ENCODE results near the gene SLC25A26.

SLC25A26 gene

DNA sequence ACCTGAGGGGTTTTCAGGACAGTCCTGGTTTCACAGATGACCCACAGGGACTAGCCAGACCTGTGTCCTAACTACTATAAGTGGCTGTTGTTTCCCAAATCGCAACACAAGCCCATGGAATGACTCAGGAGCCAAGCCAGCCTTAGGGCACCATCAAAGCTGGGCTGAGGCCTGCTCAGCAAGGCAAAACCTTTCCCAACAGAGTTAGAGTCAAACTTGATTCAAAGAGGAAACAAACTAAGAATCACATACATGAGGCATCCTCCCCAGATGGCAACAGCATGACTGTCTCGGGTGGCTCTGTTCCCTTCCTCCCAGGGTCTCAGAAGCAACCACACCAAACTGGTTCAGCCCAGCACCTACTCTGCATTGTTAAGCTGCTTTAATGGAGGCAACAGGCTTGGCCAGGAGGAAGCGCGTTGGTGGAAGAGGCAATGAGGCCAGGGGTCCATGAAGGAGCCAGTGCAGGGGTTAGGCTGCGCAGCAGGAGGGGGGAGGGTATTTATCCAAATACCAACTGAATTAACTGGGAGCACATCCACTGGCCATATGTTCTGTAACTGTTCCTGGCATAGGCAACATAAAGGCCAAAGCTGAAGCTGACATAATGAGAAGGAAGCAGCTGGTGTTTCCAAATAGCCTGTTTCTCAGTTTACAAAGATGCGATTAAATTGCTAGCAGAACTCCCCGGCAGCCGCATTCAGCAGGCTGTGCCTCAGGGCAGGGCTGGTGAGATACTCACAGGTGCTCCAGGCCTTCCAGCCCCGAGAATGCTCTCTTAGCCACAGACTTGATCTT, 177.6 kb downstream of the SLC25A26 start:
- peak; percentile 33 for DNase-seq

- DNase-seq: no peak
Measured at GRCh38 chr3:66399529-66400232, 178.9 kb downstream of the SLC25A26 start.

DNA sequence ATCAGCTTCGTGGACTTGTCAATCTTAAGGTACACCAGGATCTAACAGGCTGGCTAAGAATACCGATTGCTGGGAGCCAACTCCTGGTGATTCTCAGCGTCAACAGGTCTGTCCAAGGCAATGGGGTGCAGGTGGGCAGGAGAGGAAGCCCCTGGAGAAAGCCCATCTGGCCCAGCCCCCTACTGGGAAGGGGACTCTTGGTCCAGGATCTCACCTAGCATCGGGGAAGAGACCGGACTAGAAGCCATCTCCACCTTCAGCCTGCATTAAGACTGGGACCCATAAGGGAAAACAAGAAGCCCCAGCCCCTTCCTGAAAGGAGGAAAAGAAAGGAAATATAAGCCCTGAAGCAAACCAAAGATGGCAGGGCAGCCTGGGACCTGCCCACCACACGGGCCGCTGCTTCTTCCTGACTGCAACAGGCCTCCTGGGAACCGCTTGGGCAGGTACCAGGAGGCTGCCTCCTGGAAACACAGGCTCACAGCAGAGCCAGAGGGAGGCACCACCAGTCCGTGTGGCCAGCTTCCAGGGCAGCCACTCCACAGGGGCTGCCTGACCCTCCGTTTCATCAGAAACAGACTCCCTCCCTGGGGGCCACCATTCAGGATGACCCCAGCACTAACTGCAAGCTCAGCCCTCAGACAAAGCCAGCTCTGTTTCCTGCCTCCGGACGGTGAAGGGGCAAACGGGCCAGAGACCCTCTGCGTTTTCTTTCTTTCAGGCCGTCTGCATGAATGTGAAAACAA, 179.8 kb downstream of the SLC25A26 start:
- DNase-seq: no peak

DNA sequence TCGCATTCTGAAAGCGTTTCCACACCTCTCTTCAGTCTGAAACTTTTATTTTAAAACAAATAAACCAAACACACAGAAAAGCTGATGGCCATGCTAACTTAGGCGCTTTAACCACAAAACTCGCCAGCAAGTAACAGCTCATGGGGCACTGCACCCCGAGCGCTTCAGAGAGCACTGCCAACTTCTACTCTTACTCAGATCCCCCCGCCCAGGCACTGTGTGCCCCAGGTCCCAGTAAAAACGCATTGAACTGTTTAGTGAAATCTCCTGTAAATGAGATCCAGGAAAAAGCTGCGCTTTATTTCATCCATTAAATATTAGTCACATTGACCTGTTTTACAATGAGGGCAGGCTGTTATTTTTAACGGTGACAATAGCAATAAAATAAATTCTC, 180.4 kb downstream of the SLC25A26 start:
- DNase-seq: no peak

DNA sequence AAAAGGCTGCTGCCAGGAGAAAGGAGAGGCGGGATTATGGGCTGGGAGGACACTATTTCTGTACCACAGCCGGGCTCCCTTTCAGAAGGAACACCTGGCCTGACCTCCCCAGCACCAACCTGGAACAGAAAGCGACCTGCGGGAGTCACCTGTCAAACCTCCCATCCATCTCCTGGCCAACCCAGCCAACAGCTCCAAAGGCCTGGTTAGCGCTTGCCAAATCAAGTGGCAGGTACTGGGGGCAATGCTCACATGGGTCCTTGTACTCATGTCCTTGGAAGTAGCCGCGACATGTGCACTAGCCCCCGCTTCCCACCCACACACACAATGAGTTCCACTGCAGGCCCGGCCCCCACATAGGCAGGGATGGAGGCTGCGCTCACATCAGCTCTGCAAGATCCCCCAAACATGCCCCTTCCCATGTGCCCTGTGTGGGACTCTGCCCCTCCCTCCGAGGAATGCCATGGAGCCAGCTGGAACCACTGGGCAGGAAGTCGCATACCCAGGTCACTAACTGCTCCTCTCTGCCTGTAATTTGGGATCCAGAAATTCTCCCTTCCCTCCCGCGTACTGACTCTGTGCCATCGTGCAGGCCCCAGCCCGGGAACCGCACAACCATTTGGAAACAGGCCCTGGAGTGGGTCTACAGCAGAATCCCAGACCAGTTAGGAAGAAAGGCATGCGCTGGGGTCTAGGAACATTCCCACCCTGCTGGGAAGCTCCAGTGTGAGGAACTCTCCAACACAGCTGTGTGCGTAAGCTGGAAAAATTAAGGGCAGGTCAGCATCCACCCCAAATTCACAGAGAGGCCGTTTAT, 181.1 kb downstream of the SLC25A26 start:
- no peak for DNase-seq

DNA sequence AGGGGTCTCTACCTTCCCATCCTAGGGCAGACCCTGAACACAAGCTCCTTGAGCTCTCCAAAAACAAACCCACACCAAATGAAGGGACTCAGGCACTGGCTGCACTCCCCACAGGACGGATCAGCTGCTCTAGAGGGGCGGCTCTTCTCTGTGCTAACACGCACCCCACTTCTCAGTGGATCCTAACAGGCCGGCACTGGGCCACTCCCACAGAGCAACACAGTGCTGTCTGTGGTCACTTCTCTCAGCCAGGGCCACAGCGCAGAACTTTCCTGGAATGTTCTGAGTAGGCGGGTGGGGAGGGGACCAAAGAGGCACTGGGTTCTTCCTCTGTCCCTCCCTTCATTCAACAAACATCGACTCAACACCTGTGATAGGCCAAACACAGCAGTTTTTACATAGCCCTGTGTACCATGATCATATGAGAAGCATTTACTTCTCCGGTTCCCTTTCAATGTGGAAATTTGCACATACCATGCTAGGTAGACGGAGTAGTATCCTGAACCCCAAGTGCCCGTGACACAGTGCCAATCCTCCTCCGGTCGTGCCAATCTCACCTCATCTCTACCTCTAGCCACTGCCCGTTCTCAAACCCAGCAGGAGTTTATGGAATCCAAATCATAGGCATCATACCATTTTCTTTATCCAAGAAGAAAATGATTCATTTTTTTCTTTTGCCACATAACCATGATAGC, 181.9 kb downstream of the SLC25A26 start:
- no peak for DNase-seq

DNA sequence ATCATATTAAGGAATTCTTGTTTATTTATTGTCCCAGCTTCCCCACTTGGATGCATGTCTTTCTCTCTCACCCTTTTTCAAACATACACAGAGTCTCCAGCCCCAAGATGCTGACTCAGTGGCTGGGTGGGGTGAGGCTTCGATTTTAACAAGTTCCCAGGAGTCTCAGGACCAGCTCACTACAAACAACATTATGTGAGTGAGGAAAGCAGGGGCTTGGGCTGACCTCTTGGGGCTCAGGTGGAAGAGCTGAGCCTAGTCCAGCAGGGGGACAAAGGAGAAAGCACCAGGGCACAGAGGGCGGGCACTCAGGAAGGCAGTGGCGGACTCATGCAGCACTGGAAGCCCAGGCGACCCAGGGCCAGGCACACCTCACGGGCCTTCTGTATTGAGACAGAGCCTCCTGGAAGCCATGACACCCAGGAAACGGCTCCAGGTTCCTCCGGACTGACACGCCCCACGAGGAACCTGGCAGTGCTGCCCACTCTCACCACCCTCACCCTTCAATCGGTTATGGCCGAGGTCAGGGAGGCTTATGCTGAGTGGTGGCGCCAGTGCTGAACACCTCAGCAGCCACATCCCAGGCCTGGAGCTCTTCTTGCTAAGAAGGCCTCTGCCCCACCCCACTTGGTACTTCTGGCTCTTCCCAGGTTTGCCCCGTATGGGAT, 182.7 kb downstream of the SLC25A26 start:
- DNase-seq: no peak

DNA sequence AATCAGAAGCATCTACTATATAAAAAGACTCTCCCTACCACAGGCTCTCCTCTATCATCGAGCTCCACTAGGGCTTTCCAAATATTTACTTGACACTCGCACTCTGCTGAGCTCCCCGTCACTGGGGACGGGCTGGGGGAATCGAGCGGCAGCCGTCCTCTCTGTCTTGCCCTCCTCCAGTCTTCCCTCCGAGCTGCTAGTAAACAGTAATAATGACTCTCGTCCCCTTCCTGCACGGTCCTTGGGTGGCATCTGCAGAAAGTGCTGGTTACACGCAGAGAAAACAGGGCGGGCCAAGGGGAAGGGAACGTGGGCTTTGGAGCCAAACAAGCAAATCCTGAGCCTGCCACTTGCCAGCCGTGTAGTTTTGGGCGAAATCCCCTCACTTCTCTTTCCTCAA, 183.4 kb downstream of the SLC25A26 start:
- no peak for DNase-seq

DNA sequence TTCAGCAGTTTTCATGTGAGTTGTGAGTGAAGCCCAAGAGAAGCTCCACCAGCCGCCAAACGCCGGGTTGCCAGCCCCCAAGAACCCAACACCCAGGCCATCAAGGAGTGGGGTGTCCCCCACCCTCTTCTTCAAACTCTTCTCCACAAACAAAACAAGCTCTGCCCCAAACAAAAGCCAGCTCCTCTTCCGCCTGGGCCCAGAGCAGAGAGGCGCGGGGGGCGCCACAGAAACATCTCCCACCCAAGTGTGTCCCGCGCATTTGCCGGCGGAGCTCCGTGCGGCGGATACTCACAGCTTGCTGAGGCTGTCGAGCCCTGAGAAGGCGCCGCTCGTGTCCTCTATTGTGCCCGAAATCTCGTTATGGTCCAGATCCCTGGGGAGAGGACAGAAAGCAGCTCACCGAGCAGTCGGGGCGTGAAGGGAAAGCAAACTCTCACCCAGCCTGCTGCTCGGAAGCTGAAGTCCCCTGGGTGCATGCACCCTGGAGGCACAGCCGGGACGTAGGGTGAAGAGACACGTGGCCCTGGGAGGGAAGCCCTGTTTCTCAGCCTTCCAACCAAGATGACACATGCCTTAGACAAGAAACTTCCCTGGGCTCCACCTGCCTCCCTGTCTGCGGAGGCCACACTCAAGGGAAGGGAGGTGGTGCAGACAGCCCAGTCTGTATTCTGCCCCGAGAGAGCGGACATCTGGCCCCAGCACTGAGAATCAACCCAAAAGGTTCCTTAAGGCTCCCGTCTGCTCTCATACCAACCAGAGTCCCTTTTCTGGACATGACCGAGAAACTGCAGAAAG, 184.3 kb downstream of the SLC25A26 start:
- no peak for DNase-seq

- peak; percentile 64 for DNase-seq
Measured at GRCh38 chr3:66405701-66406091, 184.9 kb downstream of the SLC25A26 start.

GRCh38 chr3:66406163-66406562, 185.4 kb downstream of the SLC25A26 start:
- DNase-seq: no peak

DNA sequence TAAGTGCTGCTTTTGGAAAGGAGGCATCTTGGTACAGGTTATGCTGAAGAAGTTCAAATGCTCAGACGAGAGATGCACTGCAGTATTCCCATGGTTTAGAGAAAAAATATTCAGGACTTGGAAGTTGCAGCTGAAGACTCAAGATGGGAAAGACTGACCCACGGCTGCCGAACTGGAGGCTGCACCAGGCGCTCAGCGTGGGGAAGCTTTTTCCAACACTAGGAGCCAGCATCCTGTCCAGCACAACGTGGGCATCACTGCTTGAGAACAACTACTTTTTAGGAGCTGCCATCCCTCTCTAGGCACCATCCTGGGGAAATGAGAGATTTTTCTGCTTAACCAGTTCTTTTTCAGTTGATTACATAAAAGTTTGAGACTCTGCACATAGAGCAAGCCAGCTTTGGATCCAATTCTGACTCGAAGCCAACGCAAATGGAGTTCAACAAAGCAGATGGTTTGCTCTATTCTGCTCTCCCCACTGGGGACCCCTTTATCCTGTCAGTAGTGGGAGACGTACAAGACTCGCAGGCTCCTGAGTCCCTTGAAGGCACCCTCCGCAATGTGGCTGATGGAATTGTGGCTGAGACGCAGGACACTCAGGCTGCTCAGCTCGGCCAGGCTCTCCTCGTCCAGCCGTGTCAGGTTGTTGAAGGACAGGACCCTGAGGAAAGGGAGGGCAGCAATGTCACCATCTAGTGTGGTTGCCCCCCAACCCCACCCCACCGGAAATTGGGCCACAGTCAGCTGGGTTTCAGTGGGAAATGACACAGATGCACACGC, 186.2 kb downstream of the SLC25A26 start:
- DNase-seq: no peak

DNA sequence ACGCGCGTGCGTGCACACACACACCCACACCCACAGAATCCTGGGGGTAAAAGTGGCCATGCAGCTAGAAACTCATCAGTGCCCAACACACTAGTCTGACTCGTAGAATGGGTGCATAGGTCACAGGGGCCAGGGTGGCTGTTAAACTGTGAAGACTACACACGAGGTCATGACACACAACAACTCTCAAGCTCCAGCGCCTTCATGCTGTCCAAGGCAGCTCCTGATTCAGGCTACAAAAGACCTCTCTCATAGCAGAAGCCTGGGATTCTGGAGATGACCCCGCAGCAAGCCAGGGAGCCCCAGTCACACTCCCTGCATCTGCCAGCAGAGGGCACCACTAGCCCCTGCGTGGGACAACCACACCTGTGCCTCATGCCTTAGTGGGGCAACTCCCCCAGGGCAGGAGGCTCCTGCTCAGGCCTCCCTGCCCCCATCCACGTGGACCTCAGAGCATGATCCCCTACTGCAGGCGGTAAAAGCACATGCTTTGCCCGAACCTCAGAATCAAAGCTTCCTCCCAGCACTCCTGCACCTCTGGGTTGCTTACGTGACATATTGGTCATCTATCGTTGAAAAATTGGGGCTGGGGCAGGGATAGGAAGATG, 186.9 kb downstream of the SLC25A26 start:
- peak; percentile 45 for DNase-seq

- no peak for DNase-seq
Measured at GRCh38 chr3:66409771-66410754, 189.3 kb downstream of the SLC25A26 start.

- no peak for DNase-seq
Measured at GRCh38 chr3:66410976-66411375, 190.2 kb downstream of the SLC25A26 start.

GRCh38 chr3:66411474-66411873, 190.7 kb downstream of the SLC25A26 start:
- DNase-seq: no peak

DNA sequence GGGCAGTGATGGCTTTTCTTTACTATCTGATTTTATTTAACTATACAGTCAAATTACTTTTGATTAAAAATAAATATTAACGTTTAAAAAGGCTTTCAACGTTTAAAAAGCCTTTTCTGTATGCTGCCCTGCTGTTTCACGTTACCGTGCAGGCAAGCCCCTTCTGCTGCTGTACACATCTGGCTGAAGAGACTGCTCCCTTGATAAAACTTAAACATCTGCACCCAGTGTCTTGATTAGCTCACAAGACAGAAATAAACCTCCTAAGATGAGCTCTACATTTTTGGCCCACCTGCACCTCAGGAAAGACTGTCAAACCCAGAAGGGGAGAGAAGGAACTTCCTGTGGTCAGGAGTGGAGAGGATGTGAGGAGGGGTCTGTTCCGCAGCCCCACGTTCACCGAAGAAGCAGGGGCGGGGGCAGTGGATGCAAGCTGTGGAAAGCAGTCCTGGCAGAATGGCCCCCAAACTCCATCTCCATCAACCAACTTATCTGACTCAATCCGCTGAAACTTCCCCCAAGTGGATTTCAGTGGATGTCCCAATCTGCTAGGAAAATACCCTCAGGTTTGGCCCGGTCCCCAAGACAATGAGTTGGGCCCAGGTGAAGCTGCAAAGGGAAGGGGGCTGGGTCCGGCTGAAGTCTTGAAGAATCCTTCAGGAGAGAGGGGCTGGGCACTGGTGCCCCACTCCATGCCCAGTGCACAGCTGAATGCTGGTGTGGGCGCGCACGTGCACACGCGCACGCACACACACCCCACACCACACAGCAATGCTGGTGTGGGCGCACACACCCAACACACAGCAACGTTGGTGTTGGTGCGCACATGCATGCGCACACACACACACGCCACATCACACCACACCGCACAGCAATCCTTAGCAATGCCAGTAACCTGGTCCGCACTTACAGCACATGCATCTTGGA, 191.4 kb downstream of the SLC25A26 start:
- DNase-seq: no peak

All from fibroblast of skin of abdomen (primary cell).